ENCODE results near the gene PHIP. TPM values are rescaled to one million over a fixed set of nuclear protein-coding genes. Genes with fewer than 3 reads are reported as not detected.

PHIP gene
- total RNA-seq, 2 donors from 2014 or later, result 20.8 to 22.8 TPM

DNA sequence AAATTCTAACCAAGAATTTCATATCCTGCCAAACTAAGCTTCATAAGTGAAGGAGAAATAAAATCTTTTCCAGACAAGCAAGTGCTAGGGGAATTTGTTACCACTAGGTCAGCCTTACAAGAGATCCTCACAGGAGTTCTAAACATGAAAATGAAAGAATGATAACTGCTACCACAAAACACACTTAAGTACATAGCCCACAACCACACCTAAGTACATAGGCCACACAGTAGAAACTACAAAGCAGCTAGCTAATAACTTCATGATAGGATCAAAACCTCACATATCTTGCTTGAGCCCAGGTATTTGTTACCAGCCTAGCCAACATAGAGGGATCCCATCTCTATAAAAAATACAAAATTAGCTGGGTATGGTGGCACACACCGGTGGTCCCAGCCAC, 160.3 kb downstream of the PHIP start:
- 100% methylated on average over 1 of the region's 1 CpG for WGBS, 2 donors

DNA sequence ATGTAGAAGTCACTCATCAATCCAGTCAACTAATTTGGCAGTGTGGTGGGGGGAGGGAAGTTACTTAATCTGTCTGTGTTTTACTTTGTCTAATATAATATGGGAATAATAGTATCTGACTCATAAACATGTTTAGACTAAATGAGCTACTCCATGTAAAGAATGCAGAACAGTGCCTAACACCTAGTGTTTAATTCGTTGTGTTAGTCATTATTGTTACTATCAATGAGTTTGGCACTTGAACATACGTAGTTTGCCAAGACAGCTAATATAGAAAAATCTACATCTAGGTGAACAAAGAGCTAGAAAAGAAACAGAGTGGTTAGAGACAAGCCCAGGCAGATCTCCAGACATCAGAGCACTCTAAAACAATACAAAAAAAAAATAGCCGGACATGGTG, 161.6 kb downstream of the PHIP start:
- intact Hi-C loops (cut with DNase I), result no loop called here
- no peaks in the 10 kb centered on the region for H3K27me3 ChIP-seq
- TF ChIP-seq, protein P1, sequence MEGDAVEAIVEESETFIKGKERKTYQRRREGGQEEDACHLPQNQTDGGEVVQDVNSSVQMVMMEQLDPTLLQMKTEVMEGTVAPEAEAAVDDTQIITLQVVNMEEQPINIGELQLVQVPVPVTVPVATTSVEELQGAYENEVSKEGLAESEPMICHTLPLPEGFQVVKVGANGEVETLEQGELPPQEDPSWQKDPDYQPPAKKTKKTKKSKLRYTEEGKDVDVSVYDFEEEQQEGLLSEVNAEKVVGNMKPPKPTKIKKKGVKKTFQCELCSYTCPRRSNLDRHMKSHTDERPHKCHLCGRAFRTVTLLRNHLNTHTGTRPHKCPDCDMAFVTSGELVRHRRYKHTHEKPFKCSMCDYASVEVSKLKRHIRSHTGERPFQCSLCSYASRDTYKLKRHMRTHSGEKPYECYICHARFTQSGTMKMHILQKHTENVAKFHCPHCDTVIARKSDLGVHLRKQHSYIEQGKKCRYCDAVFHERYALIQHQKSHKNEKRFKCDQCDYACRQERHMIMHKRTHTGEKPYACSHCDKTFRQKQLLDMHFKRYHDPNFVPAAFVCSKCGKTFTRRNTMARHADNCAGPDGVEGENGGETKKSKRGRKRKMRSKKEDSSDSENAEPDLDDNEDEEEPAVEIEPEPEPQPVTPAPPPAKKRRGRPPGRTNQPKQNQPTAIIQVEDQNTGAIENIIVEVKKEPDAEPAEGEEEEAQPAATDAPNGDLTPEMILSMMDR (IDR thresholded peaks at IDR 0.05), result no peak
- no peak for TF ChIP-seq POLR2A (IDR thresholded peaks at IDR 0.05)
- no peak overlapping the region for H3K4me3 ChIP-seq
- H3K4me1 ChIP-seq, result no peaks in the 10 kb centered on the region
- no peaks in the 10 kb centered on the region for H3K36me3 ChIP-seq (replicated peaks in 1 of 2; ENCODE audit: insufficient read depth in 1 of 2, low read depth in 2 of 2)
- DNase-seq, result no peak
- 85 to 92% methylated on average over 3 of the region's 3 CpGs for WGBS, 2 donors
- H3K9me3 ChIP-seq, result peaks cover 0 to 8% (median 0%) of the 10 kb centered on the region in 3 donors
- no peak for ATAC-seq
- H3K27ac ChIP-seq, result no peak overlapping the region

More for the DNA sequence above, 160.3 kb downstream of the PHIP start:
- Histone ChIP-seq H3K27ac (no peak overlapping the region), H3K27me3 (no peaks in the 10 kb centered on the region), H3K9me3 (peaks cover 0 to 17% (median 0%) of the 10 kb centered on the region in 3 donors), H3K4me1 (no peaks in the 10 kb centered on the region), H3K36me3 (replicated peaks in 1 of 2; ENCODE audit: insufficient read depth in 1 of 2, low read depth in 2 of 2) (no peaks in the 10 kb centered on the region), H3K4me3 (no peak overlapping the region)
- TF ChIP-seq, protein P1 (IDR thresholded peaks at IDR 0.05), result no peak
- TF ChIP-seq POLR2A (IDR thresholded peaks at IDR 0.05), result no peak
- ATAC-seq (no peak), DNase-seq (no peak)
- intact Hi-C loops (cut with DNase I), result no loop called here

DNA sequence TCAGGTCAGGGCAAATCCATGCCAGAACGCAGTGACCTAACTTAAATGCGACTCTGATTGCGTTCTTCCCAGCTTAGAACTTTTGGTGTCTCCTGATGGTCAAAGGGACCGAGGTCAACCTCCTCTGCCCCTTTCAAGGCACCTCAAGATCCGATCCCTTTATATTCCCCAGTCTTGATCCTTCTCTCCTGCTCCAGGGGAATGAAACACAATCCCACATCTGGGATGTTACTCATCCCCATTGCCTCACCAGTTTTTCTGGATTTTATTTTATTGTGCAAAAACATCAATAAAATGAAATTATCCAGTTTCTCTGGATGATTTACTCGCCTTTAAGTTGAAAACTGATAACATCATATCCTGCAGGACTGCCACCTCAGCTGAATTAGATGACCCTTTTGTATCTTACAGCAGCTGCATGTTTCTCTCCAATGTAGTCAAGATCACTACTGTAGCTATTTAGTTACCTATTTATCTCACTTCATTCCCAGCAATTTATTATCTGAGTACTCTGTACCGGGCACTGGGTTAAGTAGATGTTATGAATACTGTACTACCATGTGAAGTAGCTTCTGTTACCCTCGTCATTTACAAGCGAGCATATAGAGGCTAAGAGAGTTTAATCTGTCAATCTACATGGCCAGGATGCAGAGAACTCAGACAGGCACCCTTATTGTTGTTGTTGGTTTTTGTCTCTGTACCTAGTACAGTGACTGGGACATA, 166.7 kb downstream of the PHIP start:
- no peaks in the 10 kb centered on the region for H3K9me3 ChIP-seq
- H3K27me3 ChIP-seq, result no peaks in the 10 kb centered on the region
- no peaks in the 10 kb centered on the region for H3K36me3 ChIP-seq (replicated peaks in 1 of 2; ENCODE audit: insufficient read depth in 1 of 2, low read depth in 2 of 2)
- TF ChIP-seq, protein P1 (IDR thresholded peaks at IDR 0.05), result no peak
- no peak for TF ChIP-seq POLR2A (IDR thresholded peaks at IDR 0.05)
- WGBS, 2 donors, result 37 to 62% methylated on average over 9 of the region's 9 CpGs
- ATAC-seq (no peak), DNase-seq (no peak)
- H3K4me3 ChIP-seq, result no peak overlapping the region
- intact Hi-C loops (cut with DNase I), result no loop called here
- no peak overlapping the region for H3K27ac ChIP-seq
- H3K4me1 ChIP-seq, result no peaks in the 10 kb centered on the region

DNA sequence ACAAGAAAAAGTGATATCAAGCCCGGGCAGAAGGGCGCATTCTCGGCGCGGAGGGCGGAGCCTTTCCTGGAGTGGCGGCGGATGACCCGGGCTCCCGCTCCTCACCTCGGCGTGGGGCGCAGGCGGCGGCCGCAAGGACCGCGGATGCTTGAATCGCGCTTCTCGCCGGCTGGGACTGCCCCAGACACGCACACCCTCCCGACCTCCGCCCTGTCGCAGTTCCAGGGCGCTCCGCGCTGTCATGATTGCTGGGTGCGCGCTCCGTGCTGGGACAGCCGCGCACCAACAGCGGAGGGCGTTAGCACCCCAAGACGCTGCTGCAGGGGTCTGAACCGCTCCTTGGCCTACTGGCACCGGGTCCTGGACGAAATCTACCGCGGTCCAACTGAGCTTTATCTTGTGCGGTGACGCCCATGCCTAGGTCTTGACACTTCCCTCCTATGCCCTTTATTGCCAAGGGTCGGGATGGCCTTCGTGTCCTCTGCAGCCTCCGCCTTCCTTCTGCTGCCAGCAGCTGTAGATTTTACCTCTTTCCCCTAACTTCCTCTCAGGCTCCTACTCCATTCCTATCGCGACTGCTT, 167.4 kb downstream of the PHIP start:
- intact Hi-C loops (cut with DNase I), result no loop called here
- no peaks in the 10 kb centered on the region for H3K36me3 ChIP-seq (replicated peaks in 1 of 2; ENCODE audit: insufficient read depth in 1 of 2, low read depth in 2 of 2)
- TF ChIP-seq POLR2A (IDR thresholded peaks at IDR 0.05), result no peak
- TF ChIP-seq, protein P1 (IDR thresholded peaks at IDR 0.05), result no peak
- peak; percentile 42 for ATAC-seq
- WGBS, 2 donors, result 1 to 11% methylated on average over 29 to 49 of the region's 49 CpGs
- DNase-seq, result peak in 2 of 4 donors; percentile 8 to 35
- no peaks in the 10 kb centered on the region for H3K9me3 ChIP-seq
- no peak overlapping the region for H3K27ac ChIP-seq
- no peaks in the 10 kb centered on the region for H3K27me3 ChIP-seq
- peak overlapping the region in 1 of 2 donors; percentile 3 for H3K4me3 ChIP-seq
- no peaks in the 10 kb centered on the region for H3K4me1 ChIP-seq

Data from body of pancreas (tissue), 4 donors.